T-helper 1 cell treated with Interleukin-12 subunit alpha and Interleukin-12 subunit beta and Interleukin-4 antibody, amounts not matched to agents 30 μg/mL and 1 μg/mL, for 36 hours (primary cell): ENCODE data around the gene MREG.
"Not testable (repeated sequence)": the region's sequence is repeated elsewhere in the genome, so short reads cannot be mapped to it uniquely, and the experiment has no call there.

Experiments
- H3K27ac Mint-ChIP-seq: one replicate; pipeline ENCODE4 v1.8.0; 2021; ENCODE audit warnings: mild to moderate bottlenecking, mixed read lengths
- H3K27me3 Mint-ChIP-seq: one replicate; pipeline ENCODE4 v1.8.0; 2021; ENCODE audit warnings: low read depth, mixed read lengths
- H3K36me3 Mint-ChIP-seq: one replicate; pipeline ENCODE4 v1.8.0; 2021; ENCODE audit warnings: low read depth, mixed read lengths
- H3K4me1 Mint-ChIP-seq: one replicate; pipeline ENCODE4 v1.8.0; 2021; ENCODE audit warnings: low read depth, mixed read lengths
- H3K4me3 Mint-ChIP-seq: one replicate; pipeline ENCODE4 v1.8.0; 2021; ENCODE audit warnings: mild to moderate bottlenecking, moderate library complexity, mixed read lengths
- H3K9me3 Mint-ChIP-seq: one replicate; pipeline ENCODE4 v1.8.0; 2021; ENCODE audit warnings: mixed read lengths

The MREG gene

DNA sequence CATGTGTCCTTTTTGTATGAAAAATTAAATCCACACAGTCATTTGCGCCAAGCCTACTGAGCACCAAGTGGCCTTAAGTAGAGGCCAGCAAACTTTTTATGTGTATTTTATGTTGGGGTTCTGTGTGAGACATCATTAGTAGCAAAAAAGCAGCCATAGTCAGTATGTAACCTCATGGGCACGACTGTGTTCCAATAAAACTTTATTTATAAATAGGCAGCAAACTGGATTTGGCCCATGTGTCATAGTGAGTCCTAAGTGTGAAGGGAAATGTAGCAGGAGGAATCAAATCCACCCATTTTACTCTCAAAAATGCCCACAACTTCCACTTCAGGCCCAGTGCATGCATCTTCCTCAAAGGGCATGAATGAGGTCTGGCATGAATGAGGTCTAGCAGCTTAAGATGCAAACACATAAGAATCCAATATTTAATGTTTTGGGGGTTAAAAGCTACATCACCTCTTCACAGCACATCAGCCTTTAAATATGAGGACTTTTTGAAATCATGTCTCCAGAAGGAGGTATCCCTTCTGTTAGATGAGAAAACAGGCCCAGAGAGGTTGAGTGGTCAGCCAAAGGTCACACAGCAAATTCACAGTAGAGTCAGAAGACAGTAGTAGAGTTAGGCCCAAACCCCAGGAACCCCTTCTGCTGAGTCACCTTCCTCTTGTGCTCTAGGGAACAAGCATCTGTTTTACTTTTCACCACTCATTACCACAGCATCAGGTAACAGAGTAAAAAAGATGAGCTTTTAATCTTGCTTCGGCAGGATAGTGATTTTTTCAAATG lies 45.6 kb downstream of the MREG start:
- Mint-ChIP-seq H3K27me3 (no peaks in the 10 kb centered on the region), H3K9me3 (peaks cover 8% of the 10 kb centered on the region), H3K36me3 (peaks cover 10% of the 10 kb centered on the region), H3K27ac (peak overlapping the region; percentile 53), H3K4me3 (no peak overlapping the region), H3K4me1 (peaks cover 21% of the 10 kb centered on the region)

DNA sequence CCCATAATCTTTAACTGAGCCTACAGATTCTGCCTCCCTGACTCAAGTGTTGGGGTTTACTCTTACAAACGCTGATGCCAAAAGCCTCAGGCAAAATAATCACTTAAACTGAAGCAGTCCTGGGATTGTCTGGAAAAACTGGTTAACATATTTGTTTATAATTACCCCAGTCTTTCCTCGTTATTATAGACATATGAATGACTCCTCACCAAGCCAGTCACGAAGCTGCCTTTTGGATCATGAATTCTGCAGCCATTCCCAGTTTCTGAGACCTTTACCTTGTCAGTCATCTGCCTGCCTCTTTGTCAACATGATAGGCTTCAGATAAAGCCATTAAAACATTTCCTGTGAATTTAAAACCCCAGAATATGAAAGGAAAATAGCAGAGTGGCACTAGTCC lies 46.4 kb downstream of the MREG start:
- H3K27ac Mint-ChIP-seq, result no peak overlapping the region

DNA sequence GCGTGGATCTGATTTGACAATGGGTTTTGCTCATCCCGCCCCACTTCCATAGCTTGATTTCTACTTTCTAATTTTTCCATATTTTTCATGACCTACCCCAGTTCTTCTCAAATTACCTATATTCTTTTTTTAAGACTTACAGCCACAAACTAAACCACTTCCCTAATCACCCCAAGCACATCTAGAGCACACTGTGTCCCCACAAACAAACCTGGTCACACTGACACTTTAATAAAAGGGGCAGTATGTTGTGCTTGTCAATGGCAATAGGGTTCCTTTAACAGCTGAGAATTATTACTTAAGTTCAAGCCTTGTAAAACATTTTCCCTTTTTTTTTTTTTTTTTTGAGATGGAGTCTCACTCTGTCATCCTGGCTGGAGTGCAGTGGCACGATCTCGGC lies 47.1 kb downstream of the MREG start:
- Mint-ChIP-seq H3K4me3 (peak overlapping the region; percentile 14), H3K36me3 (peaks cover 10% of the 10 kb centered on the region), H3K9me3 (peaks cover 8% of the 10 kb centered on the region), H3K27me3 (no peaks in the 10 kb centered on the region), H3K27ac (peak overlapping the region; percentile 9), H3K4me1 (peaks cover 21% of the 10 kb centered on the region)

More for the DNA sequence above, 46.4 kb downstream of the MREG start:
- Mint-ChIP-seq H3K27me3 (no peaks in the 10 kb centered on the region), H3K4me3 (no peak overlapping the region), H3K36me3 (peaks cover 10% of the 10 kb centered on the region), H3K9me3 (peaks cover 8% of the 10 kb centered on the region), H3K4me1 (peaks cover 21% of the 10 kb centered on the region)

DNA sequence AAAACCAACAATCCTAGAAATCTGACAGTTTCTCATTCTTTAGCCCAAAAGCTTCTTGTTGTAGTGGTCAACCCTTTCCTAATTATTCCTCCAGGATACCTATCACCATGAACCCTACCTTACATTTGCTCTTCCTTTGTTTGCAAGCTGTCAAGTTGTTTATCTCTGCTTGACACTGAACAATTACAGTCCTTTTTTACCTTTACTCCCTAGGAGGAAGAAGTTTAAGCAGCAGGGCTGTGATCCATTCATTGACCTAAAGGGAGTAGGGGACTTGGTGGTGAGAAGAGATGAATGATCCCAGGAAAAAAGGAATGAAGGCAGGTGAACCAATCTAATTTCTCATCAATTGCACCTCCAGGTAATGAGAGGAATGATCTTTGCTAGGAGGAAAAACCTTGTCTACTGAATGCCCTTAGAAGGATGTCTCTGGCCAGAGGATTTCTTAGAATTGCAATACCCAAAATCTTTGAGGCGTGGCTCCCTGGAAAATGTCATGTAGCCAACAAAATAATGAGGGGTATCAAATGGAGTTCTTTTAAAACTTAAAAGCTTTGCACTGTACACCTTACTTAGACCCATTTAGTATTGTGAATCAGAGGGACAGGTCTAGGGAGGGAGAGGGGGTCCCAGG lies 47.7 kb downstream of the MREG start:
- H3K36me3 Mint-ChIP-seq, result peaks cover 7% of the 10 kb centered on the region
- peak overlapping the region; percentile 10 for H3K27ac Mint-ChIP-seq
- no peak overlapping the region for H3K4me3 Mint-ChIP-seq
- H3K27me3 Mint-ChIP-seq, result no peaks in the 10 kb centered on the region
- H3K4me1 Mint-ChIP-seq, result peaks cover 21% of the 10 kb centered on the region
- H3K9me3 Mint-ChIP-seq, result peaks cover 2% of the 10 kb centered on the region

DNA sequence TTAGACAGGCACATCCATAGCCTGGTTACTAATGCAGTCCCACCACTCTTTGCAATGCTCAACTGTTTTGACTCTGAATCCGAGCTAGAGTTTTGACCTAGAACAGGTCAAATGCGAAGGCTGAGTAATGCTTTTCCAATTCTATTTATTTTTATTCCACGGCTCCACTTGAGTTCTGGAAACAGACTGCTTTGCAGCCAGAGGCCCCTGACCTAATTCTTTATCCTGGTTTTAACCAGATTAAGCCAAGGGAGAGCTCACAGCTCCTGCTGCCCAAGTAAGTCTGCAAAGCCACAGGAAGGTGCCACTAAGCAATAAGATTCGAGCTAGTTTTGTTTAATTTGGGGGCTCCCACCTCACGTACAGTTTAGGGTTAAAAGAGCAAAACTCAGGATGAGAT lies 51.4 kb downstream of the MREG start:
- peaks cover 11% of the 10 kb centered on the region for H3K4me1 Mint-ChIP-seq
- no peaks in the 10 kb centered on the region for H3K27me3 Mint-ChIP-seq
- no peak overlapping the region for H3K4me3 Mint-ChIP-seq
- H3K27ac Mint-ChIP-seq, result no peak overlapping the region
- H3K36me3 Mint-ChIP-seq, result peaks cover 10% of the 10 kb centered on the region
- peaks cover 8% of the 10 kb centered on the region for H3K9me3 Mint-ChIP-seq

DNA sequence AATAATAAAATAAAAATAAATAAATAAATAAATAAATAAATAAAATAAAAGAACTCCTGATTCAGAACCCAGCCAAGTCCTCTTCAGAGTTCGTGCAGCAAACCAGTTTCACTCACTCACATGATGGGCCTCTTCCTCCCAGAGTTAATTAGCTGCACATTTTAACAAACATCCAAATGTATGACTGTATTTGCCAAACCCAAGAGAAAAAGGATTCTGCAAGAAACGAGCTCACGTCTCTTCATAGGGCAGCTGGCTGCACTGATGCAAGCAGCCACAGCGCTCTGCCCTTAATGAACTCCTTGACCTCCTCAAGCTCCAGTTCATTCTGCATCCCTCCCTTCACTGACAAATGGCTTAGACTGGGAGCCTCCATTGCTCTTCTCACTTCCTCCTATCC lies 55.1 kb downstream of the MREG start:
- Mint-ChIP-seq H3K4me3 (no peak overlapping the region), H3K36me3 (peaks cover 8% of the 10 kb centered on the region), H3K27me3 (no peaks in the 10 kb centered on the region), H3K4me1 (no peaks in the 10 kb centered on the region), H3K27ac (no peak overlapping the region), H3K9me3 (peaks cover 8% of the 10 kb centered on the region)

DNA sequence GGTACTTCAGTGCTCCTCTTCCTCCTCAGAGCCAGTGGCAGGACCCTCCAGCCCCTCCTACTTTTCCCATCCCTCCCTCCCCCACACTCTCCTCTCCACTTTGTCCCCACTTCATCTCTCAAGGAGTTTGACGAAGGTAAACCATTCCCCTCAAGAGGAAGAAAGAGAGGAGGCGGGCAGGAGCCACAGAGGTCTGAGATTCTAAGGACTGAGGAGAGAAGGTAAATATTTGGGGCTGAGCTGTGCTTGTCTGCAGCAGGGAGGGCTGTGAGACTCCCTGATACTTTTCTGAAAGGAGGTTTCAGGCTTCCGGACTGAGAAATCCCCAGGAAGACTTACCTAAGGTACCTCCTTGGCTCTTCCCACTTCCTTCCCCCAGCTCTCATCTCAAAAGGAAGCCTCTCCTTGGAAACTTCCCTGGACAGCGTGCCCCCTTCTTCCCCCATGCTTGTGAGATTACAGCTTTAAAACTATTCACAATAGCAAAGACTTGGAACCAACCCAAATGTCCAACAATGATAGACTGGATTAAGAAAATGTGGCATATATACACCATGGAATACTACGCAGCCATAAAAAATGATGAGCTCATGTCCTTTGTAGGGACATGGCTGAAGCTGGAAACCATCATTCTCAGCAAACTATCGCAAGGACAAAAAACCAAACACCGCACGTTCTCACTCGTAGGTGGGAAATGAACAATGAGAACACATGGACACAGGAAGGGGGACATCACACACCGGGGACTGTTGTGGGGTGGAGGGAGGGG lies 55.8 kb downstream of the MREG start:
- not testable (repeated sequence) for H3K27me3 Mint-ChIP-seq, H3K27ac Mint-ChIP-seq, H3K4me3 Mint-ChIP-seq, H3K36me3 Mint-ChIP-seq, H3K4me1 Mint-ChIP-seq, H3K9me3 Mint-ChIP-seq

DNA sequence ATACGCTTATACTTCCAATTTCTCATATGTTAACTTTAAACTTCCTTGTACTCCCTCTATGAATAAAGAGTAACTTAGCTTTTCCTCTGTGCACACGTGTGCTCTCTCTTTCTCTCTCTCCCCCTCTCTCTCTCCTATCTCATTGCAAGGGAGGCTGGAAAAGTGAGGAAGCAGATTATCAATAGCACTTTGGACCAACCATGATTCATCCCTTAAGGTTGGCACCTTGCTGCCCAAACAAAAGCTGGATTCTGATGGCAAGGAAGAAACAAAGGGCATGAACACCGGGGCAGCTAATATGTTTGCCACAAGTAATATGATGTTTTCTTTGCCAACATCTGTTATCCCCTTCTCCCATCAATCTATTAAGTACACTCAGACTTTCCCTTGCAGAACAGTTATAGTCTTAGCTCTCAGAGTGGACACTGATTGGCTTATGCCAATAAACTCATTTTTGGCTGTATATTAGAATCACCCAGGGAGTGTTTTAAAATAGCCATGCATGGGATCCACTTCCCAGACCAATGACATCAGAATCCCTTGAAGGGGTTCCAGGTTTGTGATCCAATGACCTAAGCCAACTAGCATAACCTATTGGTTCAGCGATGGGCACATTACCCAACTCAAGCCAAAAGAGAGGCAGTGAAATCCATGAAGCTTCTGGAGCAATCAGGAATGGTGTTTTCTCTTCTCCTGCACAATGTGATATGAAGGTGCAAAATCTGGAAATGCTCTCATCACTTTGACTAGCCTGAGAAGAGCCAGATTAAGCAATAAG lies 60.3 kb downstream of the MREG start:
- H3K27me3 Mint-ChIP-seq, result no peaks in the 10 kb centered on the region
- no peaks in the 10 kb centered on the region for H3K36me3 Mint-ChIP-seq
- H3K4me3 Mint-ChIP-seq, result no peak overlapping the region
- peaks cover 4% of the 10 kb centered on the region for H3K9me3 Mint-ChIP-seq
- no peak overlapping the region for H3K27ac Mint-ChIP-seq
- H3K4me1 Mint-ChIP-seq, result peaks cover 2% of the 10 kb centered on the region

DNA sequence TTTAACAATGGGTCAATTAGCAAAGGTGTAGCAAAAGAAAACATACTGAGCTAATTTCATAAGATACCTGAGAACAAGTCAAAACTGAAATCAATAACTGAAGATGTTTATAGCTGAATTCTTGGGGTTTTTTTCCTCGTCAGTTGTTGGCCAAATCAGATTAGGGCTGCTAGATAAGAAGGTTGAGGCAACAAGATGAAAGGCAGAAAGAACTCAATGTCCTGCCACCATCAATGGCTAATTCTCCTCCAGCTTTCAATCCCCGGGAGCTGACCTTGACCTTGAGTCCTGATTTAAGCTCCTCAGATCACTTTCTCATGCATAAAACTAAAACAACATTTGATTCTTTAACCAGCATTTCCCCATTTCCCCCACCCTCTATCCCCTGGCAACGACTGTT lies 61.8 kb downstream of the MREG start:
- Mint-ChIP-seq H3K4me3 (no peak overlapping the region), H3K27ac (no peak overlapping the region), H3K27me3 (no peaks in the 10 kb centered on the region), H3K36me3 (no peaks in the 10 kb centered on the region), H3K9me3 (no peaks in the 10 kb centered on the region), H3K4me1 (peaks cover 2% of the 10 kb centered on the region)

DNA sequence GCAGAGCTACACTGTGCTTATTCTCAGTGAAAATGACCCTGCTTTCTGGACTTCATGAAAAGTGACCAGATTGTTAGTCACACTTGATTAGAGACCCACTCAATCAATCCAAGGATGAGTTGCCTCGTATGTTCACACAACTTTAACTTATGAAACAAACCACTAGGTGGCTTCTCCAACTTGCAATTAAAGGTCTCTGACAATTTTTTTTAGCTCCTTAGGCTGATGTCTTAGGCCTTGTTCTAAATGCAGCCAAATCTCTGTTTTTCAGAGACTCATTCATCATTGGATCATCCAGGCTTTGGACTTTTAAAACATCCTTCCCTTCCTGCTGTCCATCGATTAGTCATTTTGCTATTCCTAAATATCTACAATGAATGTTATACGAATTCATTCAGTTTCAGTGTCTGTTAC lies 63.4 kb downstream of the MREG start:
- Mint-ChIP-seq H3K27me3 (no peaks in the 10 kb centered on the region), H3K9me3 (no peaks in the 10 kb centered on the region), H3K36me3 (no peaks in the 10 kb centered on the region), H3K4me1 (peaks cover 2% of the 10 kb centered on the region), H3K27ac (no peak overlapping the region), H3K4me3 (no peak overlapping the region)

DNA sequence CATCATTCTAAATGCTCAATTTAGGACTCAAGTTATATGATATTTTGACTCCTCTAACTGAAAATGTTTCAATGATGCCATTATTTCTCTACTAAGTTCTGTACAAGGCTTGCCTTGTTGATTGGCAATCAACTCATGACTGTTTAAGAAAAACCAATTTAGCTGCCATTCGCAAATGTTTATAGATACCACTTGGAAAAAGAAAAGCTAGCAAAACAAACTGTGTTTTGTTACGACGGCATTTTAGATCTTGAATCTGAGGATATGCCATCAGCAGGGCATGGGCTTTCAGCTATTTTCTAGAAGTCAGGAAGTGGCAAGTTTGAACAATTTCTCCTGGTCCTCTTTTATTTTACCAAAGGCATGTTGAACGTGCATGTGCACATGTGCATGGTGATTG lies 65.3 kb downstream of the MREG start:
- H3K9me3 Mint-ChIP-seq, result no peaks in the 10 kb centered on the region
- H3K27me3 Mint-ChIP-seq, result no peaks in the 10 kb centered on the region
- peaks cover 4% of the 10 kb centered on the region for H3K36me3 Mint-ChIP-seq
- no peak overlapping the region for H3K4me3 Mint-ChIP-seq
- peaks cover 2% of the 10 kb centered on the region for H3K4me1 Mint-ChIP-seq
- no peak overlapping the region for H3K27ac Mint-ChIP-seq

DNA sequence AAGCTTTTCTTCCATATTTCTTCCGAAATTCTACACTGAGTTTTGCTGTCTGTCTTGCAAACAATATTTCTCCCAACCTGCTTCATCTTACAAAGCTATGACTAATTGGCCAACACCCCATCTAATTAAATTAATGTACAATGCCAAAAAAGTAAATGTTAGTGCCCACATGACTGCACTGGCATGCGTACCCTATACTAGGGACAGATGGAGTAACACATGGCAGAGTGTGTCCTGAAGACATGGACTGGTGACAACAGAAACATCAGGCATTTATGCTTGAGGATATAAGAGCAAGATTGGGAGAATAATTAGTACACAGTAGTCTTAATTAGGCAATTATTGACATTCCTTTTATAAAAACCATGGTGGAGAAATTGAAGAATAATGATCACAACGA lies 66.8 kb downstream of the MREG start:
- Mint-ChIP-seq H3K27me3 (no peaks in the 10 kb centered on the region), H3K36me3 (peaks cover 4% of the 10 kb centered on the region), H3K27ac (no peak overlapping the region), H3K4me3 (no peak overlapping the region), H3K4me1 (peaks cover 2% of the 10 kb centered on the region), H3K9me3 (no peaks in the 10 kb centered on the region)

DNA sequence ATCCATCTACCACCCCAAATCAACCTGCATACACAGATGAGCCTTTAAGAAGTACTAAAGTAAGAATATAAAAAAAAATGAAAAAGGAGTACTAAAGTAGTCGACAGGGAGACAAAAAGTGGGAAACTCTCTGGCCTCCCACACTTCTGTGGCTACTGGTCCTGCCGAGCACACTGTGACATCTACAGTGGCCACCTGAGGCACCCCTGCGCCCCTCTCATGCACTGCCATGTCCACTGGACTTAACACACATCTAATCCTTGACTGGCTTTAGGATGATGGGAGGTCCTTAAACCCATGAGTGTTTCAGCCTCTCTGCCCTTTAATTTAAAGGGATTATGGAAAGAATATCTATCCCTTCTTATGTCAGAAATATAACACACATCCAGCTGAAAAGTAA lies 71.2 kb downstream of the MREG start:
- no peak overlapping the region for H3K27ac Mint-ChIP-seq
- no peaks in the 10 kb centered on the region for H3K4me1 Mint-ChIP-seq
- no peak overlapping the region for H3K4me3 Mint-ChIP-seq
- no peaks in the 10 kb centered on the region for H3K27me3 Mint-ChIP-seq
- no peaks in the 10 kb centered on the region for H3K9me3 Mint-ChIP-seq
- peaks cover 5% of the 10 kb centered on the region for H3K36me3 Mint-ChIP-seq

DNA sequence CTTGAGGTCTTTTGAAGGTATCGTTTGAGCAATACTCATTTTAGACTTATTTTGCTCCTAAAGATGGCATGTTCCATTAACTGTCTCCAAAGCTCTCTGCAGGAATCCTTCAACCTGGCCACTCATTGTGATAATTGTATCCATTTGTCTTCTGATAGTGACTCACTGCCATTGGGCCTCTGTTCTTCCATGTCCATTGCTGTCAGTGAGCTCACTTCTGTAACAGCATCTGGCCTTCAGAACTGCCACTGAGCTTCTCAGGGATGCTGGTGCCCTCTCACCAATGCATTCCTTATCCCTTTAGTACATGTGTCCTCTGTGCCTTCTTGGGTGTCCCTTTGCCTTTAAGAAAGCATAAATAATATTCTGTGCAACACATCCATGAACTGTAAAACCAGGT lies 71.6 kb downstream of the MREG start:
- Mint-ChIP-seq H3K9me3 (no peaks in the 10 kb centered on the region), H3K27ac (no peak overlapping the region), H3K4me1 (no peaks in the 10 kb centered on the region), H3K36me3 (peaks cover 5% of the 10 kb centered on the region), H3K4me3 (no peak overlapping the region), H3K27me3 (no peaks in the 10 kb centered on the region)
